HL-60/S4 treated with retinoic acid at 250 ng/mL for 4 days and 3 days (cell line): ENCODE results near the gene NDUFB5.

Experiments
- in situ Hi-C: fragments of 300-500 bp; cut with MboI; formaldehyde crosslinking; loops from 2 replicates; pipeline ENCODE4 v1.7.0; 2022; ENCODE audit warnings: low sequenced_read_pairs

The NDUFB5 gene

DNA sequence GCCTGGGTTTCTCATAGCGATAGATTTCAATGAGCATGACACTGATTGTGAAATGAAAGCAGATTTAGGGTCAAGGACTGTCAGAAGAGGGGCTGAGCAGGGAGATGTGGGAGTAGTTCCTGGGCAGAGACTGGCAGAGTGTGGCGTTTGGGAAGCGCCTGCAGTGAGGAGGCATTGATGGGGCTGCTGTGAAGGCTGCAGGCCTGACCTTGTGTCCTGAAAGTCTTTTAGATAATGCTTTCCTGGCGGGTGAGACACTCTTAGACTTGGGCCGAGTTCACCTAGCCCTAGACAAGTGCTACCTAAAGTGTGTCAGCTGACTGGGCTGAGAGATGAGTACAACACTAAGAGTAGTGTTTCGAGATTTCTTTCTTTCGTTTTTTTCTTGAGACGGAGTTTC lies 68.9 kb downstream of the NDUFB5 start:
- in situ Hi-C loops: no loop called here

DNA sequence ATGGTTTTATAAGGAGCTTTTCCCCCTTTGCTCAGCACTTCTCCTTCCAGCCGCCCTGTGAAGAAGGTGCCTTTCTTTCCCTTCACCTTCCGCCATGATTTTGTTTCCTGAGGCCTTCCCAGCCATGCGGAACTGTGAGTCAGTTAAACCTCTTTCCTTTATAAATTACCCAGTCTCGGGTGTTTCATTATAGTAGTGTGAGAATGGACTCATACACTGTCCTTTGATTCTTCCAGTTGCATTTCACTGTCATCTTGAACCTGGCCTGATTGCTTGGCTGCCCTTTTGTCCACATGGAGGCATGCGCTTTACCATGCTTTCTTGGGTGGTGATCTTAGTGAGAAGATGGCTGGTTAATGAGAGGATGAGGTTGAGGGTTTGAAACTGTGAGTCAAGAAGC lies 71.5 kb downstream of the NDUFB5 start:
- in situ Hi-C loops: no loop called here
